HG02970 (cell line): Measurements from ENCODE around the gene TXLNB.

Source experiments
- ATAC-seq: cut with Tn5 transposase; IDR thresholded peaks from one replicate; pipeline ENCODE4 v1.9.1; 2021; ENCODE audit warnings: mild to moderate bottlenecking, moderate library complexity, moderate number of reproducible peaks; ENCODE audit not compliant: unreplicated experiment, low FRiP score

The TXLNB gene

GRCh38 chr6:139291813-139292619, at the start of gene TXLNB:
Gene TXLNB, minus strand, starts transcription at chr6:139291998. Its CDS starts 3,099 bp downstream, at chr6:139288899.
- peak; percentile 67 for ATAC-seq

- ATAC-seq, result no peak
Observed at GRCh38 chr6:139341060-139341459, 49.3 kb upstream of the TXLNB start.

- ATAC-seq, result no peak
Observed at GRCh38 chr6:139338795-139339194, 47.0 kb upstream of the TXLNB start.

- ATAC-seq, result no peak
Observed at GRCh38 chr6:139337830-139338229, 46.0 kb upstream of the TXLNB start.

- ATAC-seq, result no peak
Observed at GRCh38 chr6:139337001-139337400, 45.2 kb upstream of the TXLNB start.

- ATAC-seq, result no peak
Observed at GRCh38 chr6:139336488-139336887, 44.7 kb upstream of the TXLNB start.

GRCh38 chr6:139335447-139336210, 43.8 kb upstream of the TXLNB start:
- no peak for ATAC-seq

- no peak for ATAC-seq
Observed at GRCh38 chr6:139334806-139335446, 43.1 kb upstream of the TXLNB start.

- no peak for ATAC-seq
Observed at GRCh38 chr6:139330826-139331500, 39.2 kb upstream of the TXLNB start.

GRCh38 chr6:139330306-139330705, 38.5 kb upstream of the TXLNB start:
- no peak for ATAC-seq

- ATAC-seq, result no peak
Observed at GRCh38 chr6:139329224-139329623, 37.4 kb upstream of the TXLNB start.

- no peak for ATAC-seq
Observed at GRCh38 chr6:139327038-139327437, 35.2 kb upstream of the TXLNB start.

- ATAC-seq, result no peak
Observed at GRCh38 chr6:139325686-139326085, 33.9 kb upstream of the TXLNB start.

- ATAC-seq, result no peak
Observed at GRCh38 chr6:139325125-139325524, 33.3 kb upstream of the TXLNB start.

GRCh38 chr6:139324301-139324555, 32.4 kb upstream of the TXLNB start:
- ATAC-seq, result no peak

GRCh38 chr6:139323511-139324300, 31.9 kb upstream of the TXLNB start:
- ATAC-seq, result peak; percentile 52

- ATAC-seq, result no peak
Observed at GRCh38 chr6:139320081-139320480, 28.3 kb upstream of the TXLNB start.

- ATAC-seq, result no peak
Observed at GRCh38 chr6:139316622-139317317, 25.0 kb upstream of the TXLNB start.

GRCh38 chr6:139313784-139314545, 22.2 kb upstream of the TXLNB start:
- ATAC-seq, result no peak
